8988T (cell line): Measurements from ENCODE around the gene DBN1.
"Not testable (repeated sequence)": the region's sequence is repeated elsewhere in the genome, so short reads cannot be mapped to it uniquely, and the experiment has no call there.

Experiments
- DNase-seq: peaks from one replicate; pipeline ENCODE4 v3.0.0; 2011

The DBN1 gene

DNA sequence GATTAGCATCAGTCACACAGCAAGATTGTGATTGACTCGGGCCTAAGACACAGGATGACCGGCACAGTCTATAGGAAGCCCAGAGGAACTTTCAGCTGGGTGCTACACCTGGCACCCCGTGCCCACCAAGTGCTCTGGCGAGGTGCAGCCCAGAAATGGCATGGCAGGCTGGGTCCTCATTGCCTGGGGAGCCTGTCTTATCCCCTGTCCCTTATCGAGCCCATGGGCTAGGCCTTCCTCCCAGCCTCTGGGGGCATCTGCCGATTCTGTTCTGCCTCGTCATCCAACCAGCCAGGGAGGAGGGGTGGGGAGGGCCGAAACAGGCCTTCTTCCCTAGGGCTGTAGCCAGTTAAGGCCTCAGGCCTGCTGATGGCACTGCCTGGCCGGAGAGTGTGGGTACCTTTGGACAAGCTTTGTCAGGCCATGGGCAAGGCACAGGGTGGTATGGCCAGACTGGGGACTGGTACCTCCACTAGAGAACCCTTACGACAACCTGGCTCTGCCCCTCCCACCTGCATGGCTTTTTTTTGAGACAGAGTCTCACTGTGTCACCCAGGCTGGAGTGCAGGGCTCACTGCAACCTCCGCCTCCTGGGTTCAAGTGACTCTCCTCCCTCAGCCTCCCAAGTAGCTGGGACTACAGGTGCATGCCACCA lies 45.4 kb downstream of the DBN1 start:
- no peak for DNase-seq

GRCh38 chr5:177427211-177427822 lies 46.1 kb downstream of the DBN1 start:
- DNase-seq: no peak

- peak; percentile 100 for DNase-seq
Measured at GRCh38 chr5:177426566-177427210, 46.7 kb downstream of the DBN1 start, which contains the start of gene GRK6. GRK6 (plus strand) TSS chr5:177426676; CDS start chr5:177426846, 170 bp downstream.

- peak; percentile 94 for DNase-seq
Measured at GRCh38 chr5:177425801-177426565, 47.5 kb downstream of the DBN1 start.

- no peak for DNase-seq
Measured at GRCh38 chr5:177425196-177425800, 48.1 kb downstream of the DBN1 start.

- no peak for DNase-seq
Measured at GRCh38 chr5:177423671-177424070, 49.8 kb downstream of the DBN1 start.

- DNase-seq: no peak
Measured at GRCh38 chr5:177421062-177421798, 52.2 kb downstream of the DBN1 start.

- DNase-seq: not testable (repeated sequence)
Measured at GRCh38 chr5:177420472-177420871, 53.0 kb downstream of the DBN1 start.

GRCh38 chr5:177419046-177419445 lies 54.4 kb downstream of the DBN1 start:
- DNase-seq: no peak

DNA sequence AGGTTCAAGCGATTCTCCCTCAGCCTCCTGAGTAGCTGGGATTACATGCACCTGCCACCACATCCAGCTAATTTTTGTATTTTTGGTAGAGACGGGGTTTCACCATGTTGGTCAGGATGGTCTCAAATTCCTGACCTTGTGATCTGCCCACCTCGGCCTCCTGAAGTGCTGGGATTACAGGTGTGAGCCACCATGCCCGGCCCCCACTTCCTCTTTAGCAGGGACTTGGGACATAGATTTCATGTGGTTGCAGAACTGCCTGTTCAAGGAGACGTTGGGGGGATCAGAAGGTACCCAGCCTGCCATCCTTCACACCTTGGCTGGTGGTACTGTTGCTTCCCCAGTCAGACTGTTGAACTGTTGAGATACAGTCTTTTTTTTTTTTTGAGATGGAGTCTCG lies 56.4 kb downstream of the DBN1 start:
- not testable (repeated sequence) for DNase-seq

- DNase-seq: no peak
Measured at GRCh38 chr5:177414481-177414880, 59.0 kb downstream of the DBN1 start.

DNA sequence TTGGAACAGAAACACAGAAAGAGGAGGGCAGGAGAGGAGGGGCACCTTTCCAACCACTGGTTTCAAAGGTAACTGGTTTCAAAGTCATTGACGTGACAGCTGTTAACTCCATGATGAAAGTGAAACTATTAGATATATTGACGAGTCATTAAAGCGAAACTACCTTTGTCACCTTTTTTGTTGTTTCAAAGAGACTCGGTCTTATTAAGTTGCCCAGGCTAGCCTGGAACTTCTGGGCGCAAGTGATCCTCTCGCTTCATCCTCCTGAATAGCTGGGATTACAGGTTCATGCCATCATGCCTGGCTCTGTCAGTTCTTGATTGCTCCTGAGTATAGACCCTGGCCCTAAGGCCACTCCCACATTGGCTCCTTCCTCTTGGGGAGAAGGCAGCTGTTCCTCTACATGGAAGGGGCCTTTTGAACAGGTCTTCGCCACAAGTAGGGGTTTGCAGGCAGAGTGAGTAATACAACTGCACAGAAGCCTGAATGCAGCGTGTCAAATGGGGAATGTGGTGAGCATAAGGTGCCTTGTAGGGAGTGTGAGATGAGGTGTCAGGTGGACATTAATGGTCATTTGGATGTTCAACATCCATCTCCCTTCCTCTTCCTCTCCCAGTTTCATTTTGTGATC lies 60.7 kb downstream of the DBN1 start:
- no peak for DNase-seq

DNA sequence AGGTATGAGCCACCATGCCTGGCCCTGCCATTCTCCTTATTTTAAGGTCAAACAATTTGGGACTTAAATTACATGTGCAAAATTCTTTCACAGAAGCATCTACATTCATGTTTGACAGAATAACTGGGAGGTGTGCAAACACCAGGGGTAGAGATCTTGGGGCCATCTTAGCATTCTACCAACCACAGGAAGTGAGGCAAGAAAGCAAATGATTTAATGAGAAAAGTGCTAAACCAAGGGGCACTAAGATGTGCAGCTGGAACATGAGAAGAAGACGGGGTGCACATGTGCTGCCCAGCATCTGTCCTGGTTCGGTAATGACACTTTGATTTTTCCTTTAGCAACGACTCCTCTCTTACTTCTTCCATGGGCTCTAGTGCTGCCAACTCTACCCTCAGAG lies 62.9 kb downstream of the DBN1 start:
- no peak for DNase-seq

- no peak for DNase-seq
Measured at GRCh38 chr5:177409043-177409801, 64.2 kb downstream of the DBN1 start, which contains the start of gene F12. F12 (minus strand) TSS chr5:177409564; CDS start chr5:177409527, 37 bp downstream.
